IPS-20b (cell line): ENCODE results near the gene WHRN.
A peak's percentile ranks its signal among the peaks of the same experiment; 100 is the strongest.

ENCODE experiments used
- H3K27ac ChIP-seq: one replicate; pipeline ENCODE4 v1.5.1; 2013; ENCODE audit warnings: low read length
- H3K27me3 ChIP-seq: 2 replicates; pipeline ENCODE4 v1.6.1; 2013; ENCODE audit warnings: mild to moderate bottlenecking, low read length, inconsistent platforms; ENCODE audit not compliant: insufficient read depth
- H3K36me3 ChIP-seq: 2 replicates; pipeline ENCODE4 v1.6.1; 2013; ENCODE audit warnings: low read depth, mild to moderate bottlenecking, inconsistent platforms, low read length, moderate library complexity; ENCODE audit not compliant: insufficient read depth
- H3K4me1 ChIP-seq: 2 replicates; pipeline ENCODE4 v1.6.1; 2013; ENCODE audit warnings: mild to moderate bottlenecking, control low read depth, inconsistent platforms, low read length, moderate library complexity; ENCODE audit not compliant: insufficient read depth
- H3K4me3 ChIP-seq: 2 replicates; pipeline ENCODE4 v1.5.1; 2013; ENCODE audit warnings: mild to moderate bottlenecking, low read length, inconsistent platforms
- H3K9ac ChIP-seq: 2 replicates; pipeline ENCODE4 v1.6.1; 2013; ENCODE audit warnings: low read depth, mild to moderate bottlenecking, inconsistent platforms, low read length, moderate library complexity
- H3K9me3 ChIP-seq: 2 replicates; pipeline ENCODE4 v1.6.1; 2013; ENCODE audit warnings: mild to moderate bottlenecking, low read depth, low read length, inconsistent platforms; ENCODE audit not compliant: insufficient read depth

Gene WHRN

DNA sequence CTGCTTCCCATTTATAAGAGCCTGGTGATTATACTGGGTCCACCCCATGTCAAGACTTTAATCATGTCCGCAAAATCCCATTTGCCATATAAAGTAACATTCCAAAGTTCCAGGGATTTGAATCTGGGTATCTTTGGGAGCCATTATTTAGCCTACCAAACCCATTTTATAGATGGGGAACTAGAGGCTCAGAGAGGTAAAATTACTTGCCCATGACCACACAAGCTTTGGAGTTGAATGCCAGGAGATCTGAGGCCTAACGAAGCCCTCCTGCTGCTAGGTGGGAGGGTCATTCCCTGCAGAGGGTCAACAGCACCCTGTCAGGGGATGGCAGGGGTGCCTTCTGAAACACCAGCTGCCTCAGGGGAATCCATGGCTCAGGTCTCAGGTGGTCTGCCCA lies 104.5 kb downstream of the WHRN start:
- peaks cover 9% of the 10 kb centered on the region; the same call in 1 of the 2 replicates for H3K4me1 ChIP-seq
- H3K27ac ChIP-seq, result no peak overlapping the region
- no peaks in the 10 kb centered on the region for H3K27me3 ChIP-seq
- no peaks in the 10 kb centered on the region for H3K9me3 ChIP-seq
- no peaks in the 10 kb centered on the region for H3K36me3 ChIP-seq
- no peak overlapping the region for H3K4me3 ChIP-seq
- no peak overlapping the region for H3K9ac ChIP-seq

DNA sequence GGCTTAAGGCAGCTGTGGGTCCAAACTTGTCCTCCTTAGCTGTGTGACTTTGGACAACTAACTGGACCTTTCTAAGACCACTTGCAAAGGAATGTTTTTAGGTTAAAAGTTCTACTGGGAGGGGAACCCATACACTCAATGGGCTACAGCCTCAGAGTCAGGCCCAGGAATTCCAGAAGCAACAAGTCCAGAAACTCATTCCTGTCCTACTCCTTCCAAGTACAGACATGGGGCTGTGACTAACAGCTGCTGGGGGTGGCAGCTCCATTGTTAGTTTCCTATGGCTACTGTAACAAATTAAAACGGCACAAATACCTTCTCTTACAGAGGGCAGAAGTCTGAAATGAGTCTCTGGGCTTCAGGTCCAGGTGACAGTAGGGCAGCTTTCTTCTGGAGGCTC lies 105.1 kb downstream of the WHRN start:
- peaks cover 9% of the 10 kb centered on the region; the same call in 1 of the 2 replicates for H3K4me1 ChIP-seq

DNA sequence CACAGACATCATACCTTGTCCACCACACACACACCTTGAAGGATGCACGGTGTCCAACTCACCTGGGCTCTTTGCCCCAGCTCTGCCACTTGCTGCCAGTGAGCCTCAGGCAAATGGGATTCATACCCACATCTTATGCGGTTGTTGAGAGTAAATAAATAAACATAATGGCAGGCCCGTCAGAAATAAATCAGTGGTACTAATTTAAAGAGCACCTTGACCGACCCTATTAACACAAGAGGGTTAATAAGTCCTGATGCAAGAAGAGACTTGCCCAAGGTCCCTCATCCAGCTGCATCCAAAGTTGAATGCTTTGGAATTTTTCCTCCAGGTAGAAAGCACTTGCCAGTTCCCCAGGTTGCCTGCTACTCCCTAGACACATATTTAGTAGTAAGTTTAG lies 105.9 kb downstream of the WHRN start:
- Histone ChIP-seq H3K9me3 (no peaks in the 10 kb centered on the region), H3K27me3 (no peaks in the 10 kb centered on the region), H3K36me3 (no peaks in the 10 kb centered on the region), H3K4me3 (no peak overlapping the region), H3K27ac (no peak overlapping the region), H3K9ac (no peak overlapping the region), H3K4me1 (peaks cover 9% of the 10 kb centered on the region; the same call in 1 of the 2 replicates)

More for the DNA sequence above, 105.1 kb downstream of the WHRN start:
- no peaks in the 10 kb centered on the region for H3K36me3 ChIP-seq
- H3K27ac ChIP-seq, result no peak overlapping the region
- no peak overlapping the region for H3K9ac ChIP-seq
- no peaks in the 10 kb centered on the region for H3K27me3 ChIP-seq
- no peak overlapping the region for H3K4me3 ChIP-seq
- H3K9me3 ChIP-seq, result no peaks in the 10 kb centered on the region

DNA sequence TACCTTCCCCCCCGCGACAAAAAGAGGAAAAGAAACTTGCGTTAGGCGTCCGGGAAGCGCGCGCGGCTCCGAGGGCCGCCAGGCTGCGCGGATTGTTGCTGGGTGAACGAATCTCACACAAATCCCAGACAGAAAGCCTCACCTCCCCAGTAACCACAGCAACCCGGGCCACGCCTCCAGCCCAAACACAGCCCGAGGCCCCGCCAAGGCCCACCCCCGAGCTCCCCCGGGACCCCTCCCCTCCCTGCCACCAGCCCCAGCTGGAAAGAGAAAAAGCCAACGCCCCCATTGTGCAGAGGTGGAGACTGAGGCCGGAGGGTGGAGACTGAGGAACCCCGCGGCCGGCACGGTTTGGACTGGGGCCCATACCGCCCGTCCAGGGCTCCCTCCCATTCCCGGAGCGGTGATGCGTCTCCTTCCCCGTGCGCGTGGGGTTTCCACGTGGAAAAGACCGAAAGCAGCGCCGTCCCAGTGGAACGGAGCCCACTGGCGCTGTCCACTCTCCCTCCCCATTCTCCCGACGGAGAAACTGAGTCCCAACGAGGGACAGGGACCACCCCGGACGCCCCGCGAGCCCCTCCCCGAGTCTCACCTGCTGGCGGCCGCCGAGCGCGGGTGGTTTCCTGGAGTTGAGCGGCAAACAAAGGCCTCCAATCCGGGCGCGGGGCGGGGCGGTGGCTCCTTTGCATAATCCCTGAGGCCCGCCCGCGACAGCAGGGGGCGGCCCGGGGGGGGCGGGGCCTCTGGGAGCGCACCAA lies 107.2 kb downstream of the WHRN start:
- Histone ChIP-seq H3K4me1 (peaks cover 9% of the 10 kb centered on the region; the same call in 1 of the 2 replicates), H3K4me3 (peak overlapping the region; percentile 75), H3K36me3 (no peaks in the 10 kb centered on the region), H3K9ac (peak overlapping the region; percentile 59; the same call in 1 of the 2 replicates), H3K27ac (no peak overlapping the region), H3K27me3 (no peaks in the 10 kb centered on the region), H3K9me3 (no peaks in the 10 kb centered on the region)

DNA sequence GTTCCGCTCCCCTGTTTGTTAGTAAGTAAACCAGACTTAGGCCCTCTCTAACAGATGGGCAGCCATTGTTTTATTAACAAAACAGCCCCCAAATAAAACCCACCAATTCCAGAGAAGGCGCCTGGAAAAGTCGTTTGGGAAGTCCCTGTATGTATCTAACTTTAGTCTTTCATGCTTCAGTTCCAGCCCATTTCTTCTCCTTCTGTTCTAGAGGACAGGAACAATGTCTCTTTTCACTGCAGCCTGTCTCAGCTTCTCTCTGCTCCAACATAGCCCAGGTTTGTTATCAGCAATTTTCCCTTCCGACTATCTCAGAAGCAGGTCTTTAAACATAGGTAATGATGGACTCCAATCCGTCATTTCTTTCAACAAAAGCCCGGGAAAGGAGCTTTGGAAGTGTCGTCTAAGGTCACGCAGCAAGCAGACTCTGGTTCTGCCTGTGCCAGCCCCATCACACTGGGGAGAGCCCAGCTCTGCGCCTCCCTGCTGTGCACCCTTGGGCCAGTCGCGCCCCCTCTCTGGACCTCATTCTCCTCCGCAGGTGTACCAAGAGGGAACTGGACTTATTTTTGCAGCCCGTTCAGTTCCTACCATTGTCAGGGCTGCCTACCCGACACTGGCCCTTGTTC lies 107.9 kb downstream of the WHRN start:
- H3K9ac ChIP-seq, result peak overlapping the region; percentile 49; the same call in 1 of the 2 replicates
- H3K4me3 ChIP-seq, result peak overlapping the region; percentile 75
- H3K27ac ChIP-seq, result no peak overlapping the region
- peaks cover 9% of the 10 kb centered on the region; the same call in 1 of the 2 replicates for H3K4me1 ChIP-seq
- H3K9me3 ChIP-seq, result no peaks in the 10 kb centered on the region
- no peaks in the 10 kb centered on the region for H3K36me3 ChIP-seq
- H3K27me3 ChIP-seq, result no peaks in the 10 kb centered on the region

DNA sequence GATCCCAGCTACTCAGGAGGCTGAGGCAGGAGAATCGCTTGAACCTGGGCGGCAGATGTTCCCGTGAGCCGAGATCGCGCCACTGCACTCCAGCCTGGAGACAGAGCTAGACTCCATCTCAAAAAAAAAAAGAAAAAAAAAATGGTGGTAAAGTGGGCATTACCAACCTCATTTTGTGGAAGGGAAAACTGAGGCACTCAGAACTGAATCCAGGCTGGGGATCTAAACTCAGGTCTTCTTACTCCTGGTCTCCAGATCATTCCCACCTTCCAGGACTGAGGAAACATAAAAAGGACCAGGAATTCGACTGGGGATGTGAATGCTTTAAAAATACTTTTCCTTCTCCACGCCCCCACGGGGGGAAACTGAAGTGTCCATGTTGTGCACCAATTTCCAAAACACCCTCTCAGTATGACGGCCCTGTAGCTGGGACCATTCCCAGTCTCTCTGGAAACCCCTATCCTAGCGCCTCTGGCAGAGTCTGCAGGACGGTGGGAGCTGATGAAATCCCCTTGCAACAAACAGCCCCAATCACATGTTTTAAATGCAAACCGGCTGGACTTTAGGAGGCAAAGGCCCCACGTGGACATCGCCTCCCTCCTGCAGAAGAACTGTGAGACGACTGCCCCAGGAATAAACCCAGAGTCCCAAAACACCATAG lies 108.6 kb downstream of the WHRN start:
- no peak overlapping the region for H3K27ac ChIP-seq
- no peaks in the 10 kb centered on the region for H3K36me3 ChIP-seq
- H3K4me1 ChIP-seq, result peaks cover 9% of the 10 kb centered on the region; the same call in 1 of the 2 replicates
- no peaks in the 10 kb centered on the region for H3K9me3 ChIP-seq
- H3K4me3 ChIP-seq, result peak overlapping the region; percentile 75; the same call in 1 of the 2 replicates
- no peaks in the 10 kb centered on the region for H3K27me3 ChIP-seq
- peak overlapping the region; percentile 49; the same call in 1 of the 2 replicates for H3K9ac ChIP-seq

DNA sequence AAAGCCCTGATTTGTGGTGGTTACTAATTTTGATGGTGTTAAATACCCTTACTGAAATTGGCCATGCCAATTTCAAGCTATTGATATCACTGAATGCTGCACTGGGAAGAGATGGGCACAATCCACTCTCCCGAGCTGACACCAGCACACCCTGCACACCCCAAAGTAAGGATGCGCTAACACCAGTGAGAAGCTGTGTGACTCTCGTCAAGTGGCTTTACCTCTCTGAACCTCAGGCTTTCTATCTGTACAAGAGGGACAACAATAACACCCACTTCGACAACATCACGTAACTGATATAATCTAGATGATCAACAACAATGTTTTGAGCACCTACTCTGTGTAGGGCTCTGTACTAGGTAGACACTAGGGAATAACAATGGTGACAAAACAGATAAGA lies 109.5 kb downstream of the WHRN start:
- H3K9ac ChIP-seq, result no peak overlapping the region
- no peaks in the 10 kb centered on the region for H3K27me3 ChIP-seq
- H3K9me3 ChIP-seq, result no peaks in the 10 kb centered on the region
- H3K4me1 ChIP-seq, result peaks cover 9% of the 10 kb centered on the region; the same call in 1 of the 2 replicates
- no peak overlapping the region for H3K27ac ChIP-seq
- H3K4me3 ChIP-seq, result no peak overlapping the region
- H3K36me3 ChIP-seq, result no peaks in the 10 kb centered on the region

DNA sequence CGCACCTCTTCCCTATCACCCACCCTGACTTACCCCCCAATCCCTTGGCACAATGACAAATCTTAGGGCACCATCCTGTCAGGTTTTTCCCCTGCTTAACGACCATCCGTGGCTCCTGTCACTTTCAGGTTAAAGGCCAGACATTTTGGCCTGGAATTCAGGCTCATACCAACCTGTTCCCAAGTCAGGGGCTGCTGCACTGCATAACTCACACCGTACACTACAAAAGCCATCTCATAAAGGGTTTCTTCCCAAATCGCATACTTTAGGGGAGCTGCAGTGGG lies 110.0 kb downstream of the WHRN start:
- H3K27me3 ChIP-seq, result no peaks in the 10 kb centered on the region
- H3K36me3 ChIP-seq, result no peaks in the 10 kb centered on the region
- no peak overlapping the region for H3K4me3 ChIP-seq
- H3K9ac ChIP-seq, result no peak overlapping the region
- peaks cover 11% of the 10 kb centered on the region; the same call in 1 of the 2 replicates for H3K4me1 ChIP-seq
- H3K9me3 ChIP-seq, result no peaks in the 10 kb centered on the region
- H3K27ac ChIP-seq, result no peak overlapping the region

DNA sequence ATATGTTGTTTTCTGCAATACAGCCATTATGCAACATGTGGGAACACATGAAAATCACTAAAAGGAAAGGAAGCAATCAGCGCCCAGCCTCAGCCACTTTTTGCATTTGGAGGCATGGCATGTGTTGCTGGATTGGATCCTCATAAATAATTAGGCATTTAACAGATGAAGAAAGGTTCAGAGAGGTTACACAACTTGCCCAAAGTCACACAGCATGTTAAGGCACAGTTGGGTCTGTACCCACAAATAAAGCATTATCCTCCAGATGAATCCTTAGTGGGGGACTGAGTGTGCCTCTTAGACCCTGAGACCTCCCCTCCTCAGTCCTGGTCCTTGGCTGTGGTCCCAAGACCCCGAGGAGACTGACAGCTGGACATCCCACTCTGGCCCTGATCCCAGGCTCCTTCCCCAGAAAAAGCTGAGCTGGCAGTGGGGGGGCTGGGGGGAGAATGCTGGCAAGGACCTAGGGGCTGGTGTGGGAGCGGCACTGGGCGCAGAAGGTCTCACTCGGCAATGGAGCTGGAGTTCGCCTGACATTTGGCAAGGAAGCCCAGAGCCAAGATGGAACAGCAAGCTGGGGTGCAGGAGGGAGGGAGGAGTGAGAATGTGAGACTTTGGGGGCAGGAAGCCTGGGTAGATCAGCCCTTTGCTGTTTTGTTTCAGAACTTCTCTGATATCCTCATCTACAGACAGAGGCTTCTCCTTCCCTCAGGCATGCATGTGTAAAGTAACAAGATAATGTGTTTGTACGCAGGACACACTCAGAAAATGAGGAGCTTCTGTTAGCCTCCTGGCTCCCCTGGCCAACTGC lies 110.5 kb downstream of the WHRN start:
- peaks cover 15% of the 10 kb centered on the region; the same call in 1 of the 2 replicates for H3K4me1 ChIP-seq
- no peak overlapping the region for H3K27ac ChIP-seq
- no peaks in the 10 kb centered on the region for H3K9me3 ChIP-seq
- H3K9ac ChIP-seq, result no peak overlapping the region
- H3K4me3 ChIP-seq, result no peak overlapping the region
- no peaks in the 10 kb centered on the region for H3K27me3 ChIP-seq
- no peaks in the 10 kb centered on the region for H3K36me3 ChIP-seq

DNA sequence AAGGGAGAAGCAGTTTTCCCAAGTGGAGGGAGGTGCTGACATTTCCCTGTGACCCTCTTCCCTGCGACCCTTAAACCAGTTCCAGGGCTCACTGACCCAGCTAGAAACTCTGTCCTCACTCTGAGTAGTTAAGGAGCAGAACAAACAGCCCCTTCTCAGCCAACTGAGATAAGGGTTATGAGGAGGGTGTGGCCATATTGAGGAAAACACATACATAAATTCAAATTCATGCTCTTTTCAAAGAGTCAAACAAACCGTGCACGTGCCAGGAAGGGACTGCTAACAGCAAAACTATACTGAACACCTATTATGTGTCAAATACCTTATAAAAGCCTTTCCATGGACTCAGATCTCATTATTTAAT lies 112.5 kb downstream of the WHRN start:
- Histone ChIP-seq H3K27ac (no peak overlapping the region), H3K9me3 (no peaks in the 10 kb centered on the region), H3K36me3 (no peaks in the 10 kb centered on the region), H3K4me1 (peaks cover 22% of the 10 kb centered on the region; the same call in 1 of the 2 replicates), H3K27me3 (no peaks in the 10 kb centered on the region), H3K9ac (no peak overlapping the region), H3K4me3 (no peak overlapping the region)

DNA sequence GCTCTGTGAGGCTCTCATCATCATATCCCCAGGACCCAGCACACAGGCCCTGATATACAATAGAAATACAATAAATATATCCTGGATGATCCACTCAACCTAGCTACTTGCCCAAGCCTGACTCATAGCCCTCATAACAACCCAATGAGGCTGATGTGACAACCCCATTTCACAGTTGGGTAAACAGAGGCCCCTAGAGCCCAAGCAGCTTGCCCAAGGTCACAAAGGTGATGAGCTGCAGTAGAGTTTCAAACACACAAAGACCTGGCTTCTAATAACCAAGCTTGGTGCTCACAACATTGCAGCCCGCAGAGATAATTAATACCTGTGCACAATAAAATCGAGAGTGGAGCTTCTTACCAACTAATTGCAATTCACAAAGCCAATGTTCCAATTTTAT lies 114.3 kb downstream of the WHRN start:
- H3K9me3 ChIP-seq, result no peaks in the 10 kb centered on the region
- no peaks in the 10 kb centered on the region for H3K36me3 ChIP-seq
- peaks cover 31% of the 10 kb centered on the region for H3K4me1 ChIP-seq
- no peak overlapping the region for H3K9ac ChIP-seq
- H3K4me3 ChIP-seq, result no peak overlapping the region
- no peak overlapping the region for H3K27ac ChIP-seq
- no peaks in the 10 kb centered on the region for H3K27me3 ChIP-seq
